OCI-LY1 (cell line): ENCODE measurements around the gene NOL3.

Source experiments
- EZH2 ChIP-seq: fragments of 200-600 bp; sonication (generic), shearing (Covaris generic); IDR thresholded peaks from 2 replicates; pipeline ENCODE4 v1.8.0; 2017; ENCODE audit warnings: borderline replicate concordance, mixed run types, mild to moderate bottlenecking, antibody characterized with exemption, low read length, moderate library complexity, mixed read lengths
- TF ChIP-seq, protein P1 (sequence below): fragments of 200-600 bp; sonication (generic), shearing (Covaris generic); IDR thresholded peaks from 2 replicates; pipeline ENCODE4 v1.5.1; 2017; ENCODE audit warnings: mild to moderate bottlenecking, antibody characterized with exemption, low read length, moderate library complexity, mixed read lengths

GRCh38 chr16:67170949-67171649 lies 761 bp downstream of the NOL3 start:
- TF ChIP-seq, protein P1, sequence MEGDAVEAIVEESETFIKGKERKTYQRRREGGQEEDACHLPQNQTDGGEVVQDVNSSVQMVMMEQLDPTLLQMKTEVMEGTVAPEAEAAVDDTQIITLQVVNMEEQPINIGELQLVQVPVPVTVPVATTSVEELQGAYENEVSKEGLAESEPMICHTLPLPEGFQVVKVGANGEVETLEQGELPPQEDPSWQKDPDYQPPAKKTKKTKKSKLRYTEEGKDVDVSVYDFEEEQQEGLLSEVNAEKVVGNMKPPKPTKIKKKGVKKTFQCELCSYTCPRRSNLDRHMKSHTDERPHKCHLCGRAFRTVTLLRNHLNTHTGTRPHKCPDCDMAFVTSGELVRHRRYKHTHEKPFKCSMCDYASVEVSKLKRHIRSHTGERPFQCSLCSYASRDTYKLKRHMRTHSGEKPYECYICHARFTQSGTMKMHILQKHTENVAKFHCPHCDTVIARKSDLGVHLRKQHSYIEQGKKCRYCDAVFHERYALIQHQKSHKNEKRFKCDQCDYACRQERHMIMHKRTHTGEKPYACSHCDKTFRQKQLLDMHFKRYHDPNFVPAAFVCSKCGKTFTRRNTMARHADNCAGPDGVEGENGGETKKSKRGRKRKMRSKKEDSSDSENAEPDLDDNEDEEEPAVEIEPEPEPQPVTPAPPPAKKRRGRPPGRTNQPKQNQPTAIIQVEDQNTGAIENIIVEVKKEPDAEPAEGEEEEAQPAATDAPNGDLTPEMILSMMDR, result no peak
- TF ChIP-seq EZH2, result no peak
